GM19324 (cell line): Measurements from ENCODE around the gene OR2D3.
"Not testable (repeated sequence)": the region's sequence is repeated elsewhere in the genome, so short reads cannot be mapped to it uniquely, and the experiment has no call there.

Experiments
- ATAC-seq: cut with Tn5 transposase; IDR thresholded peaks from one replicate; pipeline ENCODE4 v1.9.1; 2021; ENCODE audit warnings: mild to moderate bottlenecking, moderate library complexity; ENCODE audit not compliant: unreplicated experiment, low FRiP score

OR2D3 gene

DNA sequence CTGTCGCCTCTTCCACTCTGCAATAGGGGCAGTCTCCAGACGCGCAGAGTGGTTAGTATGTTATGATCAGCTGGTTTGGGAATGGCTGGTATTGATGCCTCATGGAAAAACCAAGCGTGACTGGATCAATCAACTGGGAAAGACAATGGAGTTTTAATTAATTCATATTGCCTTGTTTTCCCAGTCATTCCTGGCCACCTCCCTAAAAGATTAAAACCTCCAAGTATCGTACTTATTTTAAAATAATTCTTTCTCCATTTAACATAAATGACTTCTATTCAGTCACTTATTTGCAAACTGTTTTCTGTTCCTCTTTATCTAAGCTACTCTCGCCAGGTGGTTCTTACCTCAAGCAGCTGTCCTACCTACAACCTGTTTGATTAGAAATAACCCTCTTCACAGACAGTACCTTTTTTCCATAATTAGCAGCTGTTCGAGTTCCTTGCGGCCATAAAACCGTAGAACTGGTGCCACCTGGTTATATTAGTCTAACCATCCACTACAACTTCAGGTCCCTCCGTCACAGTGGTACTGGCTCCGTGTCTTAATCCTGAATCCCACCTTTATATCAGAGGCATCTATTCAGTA lies 6.3 kb downstream of the OR2D3 start:
- ATAC-seq = peak; percentile 66

DNA sequence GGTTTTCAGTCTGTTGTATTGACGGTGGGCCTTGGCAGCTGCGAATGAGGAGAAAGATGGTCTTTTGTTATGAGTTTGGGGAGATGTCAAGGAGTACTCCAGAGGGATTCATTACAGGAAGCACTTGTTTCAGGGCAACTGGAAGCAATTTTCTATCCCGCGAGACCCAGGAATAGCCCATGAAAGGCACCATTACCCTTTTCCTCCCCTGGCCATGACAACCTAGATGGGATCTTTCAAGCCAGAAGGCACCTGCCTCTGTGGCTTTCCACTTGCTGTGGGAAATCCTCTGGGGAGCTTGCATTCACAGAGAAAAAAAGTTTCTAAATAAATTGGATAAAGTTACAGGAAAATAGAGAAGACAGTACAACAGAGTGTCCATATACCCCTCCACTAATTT lies 8.1 kb downstream of the OR2D3 start:
- no peak for ATAC-seq

GRCh38 chr11:6931146-6931713 lies 10.4 kb downstream of the OR2D3 start:
- no peak for ATAC-seq

GRCh38 chr11:6932145-6932544 lies 11.3 kb downstream of the OR2D3 start:
- no peak for ATAC-seq

DNA sequence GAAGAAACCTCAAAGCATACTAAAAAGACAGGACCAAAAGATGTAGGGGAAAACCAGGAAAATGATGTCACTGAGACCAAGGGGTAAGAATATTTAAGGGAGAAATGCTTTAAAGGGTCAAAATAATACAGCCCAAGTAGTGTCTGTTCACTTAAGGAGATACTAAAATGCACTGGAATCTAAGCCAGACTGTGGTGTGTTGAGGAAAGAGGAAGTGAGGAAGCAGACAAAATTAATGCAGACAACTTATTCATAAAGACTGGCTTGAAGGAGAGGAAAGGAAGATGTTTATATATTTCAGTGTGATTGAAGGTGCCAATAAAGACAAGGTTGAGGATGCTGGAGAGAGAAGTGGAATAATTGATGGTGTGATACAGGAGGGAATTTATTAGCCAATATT lies 21.2 kb downstream of the OR2D3 start:
- no peak for ATAC-seq

- ATAC-seq = no peak
Observed at GRCh38 chr11:6943131-6943530, 22.3 kb downstream of the OR2D3 start.

- ATAC-seq = not testable (repeated sequence)
Observed at GRCh38 chr11:6954248-6954647, 33.4 kb downstream of the OR2D3 start.

- ATAC-seq = no peak
Observed at GRCh38 chr11:6962141-6962540, 41.3 kb downstream of the OR2D3 start.

DNA sequence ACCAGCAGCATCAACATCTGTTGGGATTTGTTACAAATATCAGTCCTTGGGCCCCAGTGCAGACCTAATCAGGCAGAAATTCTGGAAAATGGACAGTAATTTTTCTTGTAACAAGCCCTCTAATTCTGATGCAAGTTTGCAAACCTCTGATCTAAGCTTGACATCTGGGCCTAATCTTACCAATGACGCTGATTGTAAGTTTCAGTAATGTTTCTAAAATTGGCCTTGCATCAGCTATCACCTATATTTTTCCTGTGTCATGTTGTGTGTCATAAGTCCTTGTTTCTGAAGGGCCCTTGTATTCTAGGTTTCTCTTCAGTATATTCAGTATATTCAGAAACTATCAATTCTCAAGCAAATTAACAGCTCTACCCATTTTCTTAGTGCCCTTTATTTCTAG lies 41.9 kb downstream of the OR2D3 start:
- ATAC-seq = peak; percentile 54

GRCh38 chr11:6968816-6969215 lies 48.0 kb downstream of the OR2D3 start:
- no peak for ATAC-seq

DNA sequence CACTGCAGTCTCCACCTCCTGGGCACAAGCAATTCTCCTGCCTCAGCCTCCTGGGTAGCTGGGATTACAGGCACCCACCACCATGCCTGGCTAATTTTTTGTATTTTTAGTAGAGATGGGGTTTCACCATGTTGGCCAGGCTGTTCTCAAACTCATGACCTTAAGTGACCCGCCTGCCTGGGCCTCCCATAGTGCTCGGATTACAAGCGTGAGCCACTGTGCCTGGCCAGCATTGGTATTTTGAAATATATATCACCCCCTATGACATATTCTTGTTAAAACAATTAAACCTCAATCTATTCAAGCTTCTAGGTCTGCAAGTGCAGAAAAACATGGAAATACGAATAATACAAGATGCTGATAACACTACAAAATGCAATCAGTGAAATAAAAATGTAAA lies 49.1 kb downstream of the OR2D3 start:
- not testable (repeated sequence) for ATAC-seq
